ENCODE measurements around the gene HMGB4. TPM values are rescaled to one million over a fixed set of nuclear protein-coding genes. Genes with fewer than 3 reads are reported as not detected.

The HMGB4 gene
- polyA plus RNA-seq, 1 donor (not counting 4 experiments of a cell fraction or from before 2014, with no cell fraction given): not detected

GRCh38 chr1:33820804-33821203, 43.1 kb upstream of the HMGB4 start:
- no peak for TF ChIP-seq CTCF (optimal IDR thresholded peaks at IDR 0.05 in 1 of 3, IDR thresholded peaks at IDR 0.05 in 1 of 3, conservative IDR thresholded peaks at IDR 0.05 in 1 of 3; ENCODE audit: extremely low read depth in 1 of 3, insufficient read depth in 2 of 3, low read length in 3 of 3)
- TF ChIP-seq EZH2 (IDR thresholded peaks at IDR 0.05; ENCODE audit: low read length): no peak
- Histone ChIP-seq H3K27ac (ENCODE audit: control insufficient read depth, insufficient read depth, low read length) (no peak overlapping the region), H3K9me3 (ENCODE audit: control insufficient read depth, low read depth, low read length) (no peaks in the 10 kb centered on the region), H3K9me1 (ENCODE audit: control insufficient read depth, extremely low read depth, insufficient read depth, low read length) (no peaks in the 10 kb centered on the region), H3K27me3 (ENCODE audit: control insufficient read depth, extremely low read depth, insufficient read depth, low read length) (no peaks in the 10 kb centered on the region), H3K4me2 (ENCODE audit: control insufficient read depth, extremely low read depth, insufficient read depth, low read depth, low read length) (no peak overlapping the region), H3K4me1 (ENCODE audit: control insufficient read depth, extremely low read depth, insufficient read depth, low read length) (no peaks in the 10 kb centered on the region), H2AFZ (ENCODE audit: control insufficient read depth, low read length) (no peak overlapping the region), H3K79me2 (ENCODE audit: control insufficient read depth, insufficient read depth, low read length) (no peaks in the 10 kb centered on the region), H4K20me1 (ENCODE audit: control insufficient read depth, extremely low read depth, insufficient read depth, low read length) (no peaks in the 10 kb centered on the region), H3K4me3 (ENCODE audit: control insufficient read depth in 2 of 3, extremely low read depth in 1 of 3, insufficient read depth in 2 of 3, low read depth in 1 of 3, low read length in 3 of 3) (no peak overlapping the region), H3K36me3 (ENCODE audit: control insufficient read depth in 2 of 2, extremely low read depth in 1 of 2, insufficient read depth in 2 of 2, low read length in 2 of 2) (no peaks in the 10 kb centered on the region), H3K9ac (ENCODE audit: control insufficient read depth, extremely low read depth, insufficient read depth, low read length) (no peak overlapping the region)
- DNase-seq (ENCODE audit: low read depth, low spot score) (no peak), FAIRE-seq (no peak)
- dilution Hi-C loops (cut with MboI; ENCODE audit: extremely low pct_ligation_motif_present, low sequenced_read_pairs): no loop called here

GRCh38 chr1:33821291-33821690, 42.6 kb upstream of the HMGB4 start:
- dilution Hi-C loops (cut with MboI; ENCODE audit: extremely low pct_ligation_motif_present, low sequenced_read_pairs): no loop called here
- Histone ChIP-seq H3K4me2 (ENCODE audit: control insufficient read depth, extremely low read depth, insufficient read depth, low read depth, low read length) (no peak overlapping the region), H3K27ac (ENCODE audit: control insufficient read depth, insufficient read depth, low read length) (no peak overlapping the region), H3K9ac (ENCODE audit: control insufficient read depth, extremely low read depth, insufficient read depth, low read length) (no peak overlapping the region), H2AFZ (ENCODE audit: control insufficient read depth, low read length) (no peak overlapping the region), H3K4me1 (ENCODE audit: control insufficient read depth, extremely low read depth, insufficient read depth, low read length) (no peaks in the 10 kb centered on the region), H3K9me1 (ENCODE audit: control insufficient read depth, extremely low read depth, insufficient read depth, low read length) (no peaks in the 10 kb centered on the region), H3K4me3 (ENCODE audit: control insufficient read depth in 2 of 3, extremely low read depth in 1 of 3, insufficient read depth in 2 of 3, low read depth in 1 of 3, low read length in 3 of 3) (no peak overlapping the region), H3K36me3 (ENCODE audit: control insufficient read depth in 2 of 2, extremely low read depth in 1 of 2, insufficient read depth in 2 of 2, low read length in 2 of 2) (no peaks in the 10 kb centered on the region), H3K9me3 (ENCODE audit: control insufficient read depth, low read depth, low read length) (no peaks in the 10 kb centered on the region), H3K27me3 (ENCODE audit: control insufficient read depth, extremely low read depth, insufficient read depth, low read length) (no peaks in the 10 kb centered on the region), H3K79me2 (ENCODE audit: control insufficient read depth, insufficient read depth, low read length) (no peaks in the 10 kb centered on the region), H4K20me1 (ENCODE audit: control insufficient read depth, extremely low read depth, insufficient read depth, low read length) (no peaks in the 10 kb centered on the region)
- FAIRE-seq (no peak), DNase-seq (ENCODE audit: low read depth, low spot score) (no peak)
- TF ChIP-seq CTCF (optimal IDR thresholded peaks at IDR 0.05 in 1 of 3, IDR thresholded peaks at IDR 0.05 in 1 of 3, conservative IDR thresholded peaks at IDR 0.05 in 1 of 3; ENCODE audit: extremely low read depth in 1 of 3, insufficient read depth in 2 of 3, low read length in 3 of 3): no peak
- no peak for TF ChIP-seq EZH2 (IDR thresholded peaks at IDR 0.05; ENCODE audit: low read length)

Measured in keratinocyte (primary cell).